ENCODE data around the gene PIK3R2.
A peak's percentile ranks its signal among the peaks of the same experiment; 100 is the strongest.

- TF ChIP-seq CTCF (IDR thresholded peaks at IDR 0.05; ENCODE audit: low read depth, low read length) (no peak), MAX (IDR thresholded peaks at IDR 0.05; ENCODE audit: low read depth, low read length) (0 out of 2 replicates have a peak, but pooled peaks have one; percentile 7), MYC (IDR thresholded peaks at IDR 0.05; ENCODE audit: low read depth, low read length) (0 out of 2 replicates have a peak, but pooled peaks have one; percentile 7), POLR2A (IDR thresholded peaks at IDR 0.05; ENCODE audit: extremely low read depth, insufficient read length) (no peak)
Observed at GRCh38 chr19:18203863-18204393, 51.0 kb downstream of the PIK3R2 start, which contains the start of gene RAB3A.

Data from NB4 (cell line).